Glutamatergic neuron (in vitro differentiated cells): ENCODE data around the gene SLC16A5. TPM values are rescaled to one million over a fixed set of nuclear protein-coding genes. Genes with fewer than 3 reads are reported as not detected.
A peak's percentile ranks its signal among the peaks of the same experiment; 100 is the strongest.

Experiments
- DNase-seq: peaks from one replicate; pipeline ENCODE4 v3.0.0; 2022
- H3K27ac Mint-ChIP-seq: one replicate; pipeline ENCODE4 v1.8.0; 2020; ENCODE audit warnings: mild to moderate bottlenecking, mixed read lengths, inconsistent platforms; ENCODE audit not compliant: unreplicated experiment
- H3K27me3 Mint-ChIP-seq: one replicate; pipeline ENCODE4 v1.8.0; 2020; ENCODE audit warnings: mild to moderate bottlenecking, moderate library complexity, mixed read lengths, inconsistent platforms; ENCODE audit not compliant: unreplicated experiment
- H3K36me3 Mint-ChIP-seq: one replicate; pipeline ENCODE4 v1.8.0; 2020; ENCODE audit warnings: mild to moderate bottlenecking, mixed read lengths, inconsistent platforms; ENCODE audit not compliant: unreplicated experiment
- H3K4me1 Mint-ChIP-seq: one replicate; pipeline ENCODE4 v1.8.0; 2020; ENCODE audit warnings: mild to moderate bottlenecking, low read depth, mixed read lengths, inconsistent platforms; ENCODE audit not compliant: unreplicated experiment
- H3K4me3 Mint-ChIP-seq: one replicate; pipeline ENCODE4 v1.8.0; 2020; ENCODE audit warnings: mild to moderate bottlenecking, mixed read lengths, inconsistent platforms; ENCODE audit not compliant: unreplicated experiment
- H3K9me3 Mint-ChIP-seq: one replicate; pipeline ENCODE4 v1.8.0; 2020; ENCODE audit warnings: mild to moderate bottlenecking, moderate library complexity, mixed read lengths, inconsistent platforms; ENCODE audit not compliant: unreplicated experiment
- CTCF ChIP-seq: fragments of 200-600 bp; sonication (generic); IDR thresholded peaks from one replicate; pipeline ENCODE4 v1.5.0; 2021; ENCODE audit not compliant: partially characterized antibody, unreplicated experiment
- total RNA-seq: library from RNA; stranded (reverse); fragmentation: NEBNext Ultra II Directional; extraction: Animal tissue kit (Norgen Biotek cat#: 25700); gene quantifications from one replicate; pipeline ENCODE4 v1.2.1, GENCODE V29; 2021; ENCODE audit not compliant: unreplicated experiment

SLC16A5 gene
- total RNA-seq, 1 donor from 2014 or later = 1.1 TPM

- DNase-seq = no peak
- Mint-ChIP-seq H3K9me3 (no peaks in the 10 kb centered on the region), H3K4me1 (peaks cover 5% of the 10 kb centered on the region), H3K36me3 (no peaks in the 10 kb centered on the region), H3K27ac (no peak overlapping the region), H3K4me3 (peak overlapping the region; percentile 30), H3K27me3 (peaks cover 10% of the 10 kb centered on the region)
- TF ChIP-seq CTCF = no peak
Observed at GRCh38 chr17:75079023-75079373, 8.8 kb upstream of the SLC16A5 start.

DNA sequence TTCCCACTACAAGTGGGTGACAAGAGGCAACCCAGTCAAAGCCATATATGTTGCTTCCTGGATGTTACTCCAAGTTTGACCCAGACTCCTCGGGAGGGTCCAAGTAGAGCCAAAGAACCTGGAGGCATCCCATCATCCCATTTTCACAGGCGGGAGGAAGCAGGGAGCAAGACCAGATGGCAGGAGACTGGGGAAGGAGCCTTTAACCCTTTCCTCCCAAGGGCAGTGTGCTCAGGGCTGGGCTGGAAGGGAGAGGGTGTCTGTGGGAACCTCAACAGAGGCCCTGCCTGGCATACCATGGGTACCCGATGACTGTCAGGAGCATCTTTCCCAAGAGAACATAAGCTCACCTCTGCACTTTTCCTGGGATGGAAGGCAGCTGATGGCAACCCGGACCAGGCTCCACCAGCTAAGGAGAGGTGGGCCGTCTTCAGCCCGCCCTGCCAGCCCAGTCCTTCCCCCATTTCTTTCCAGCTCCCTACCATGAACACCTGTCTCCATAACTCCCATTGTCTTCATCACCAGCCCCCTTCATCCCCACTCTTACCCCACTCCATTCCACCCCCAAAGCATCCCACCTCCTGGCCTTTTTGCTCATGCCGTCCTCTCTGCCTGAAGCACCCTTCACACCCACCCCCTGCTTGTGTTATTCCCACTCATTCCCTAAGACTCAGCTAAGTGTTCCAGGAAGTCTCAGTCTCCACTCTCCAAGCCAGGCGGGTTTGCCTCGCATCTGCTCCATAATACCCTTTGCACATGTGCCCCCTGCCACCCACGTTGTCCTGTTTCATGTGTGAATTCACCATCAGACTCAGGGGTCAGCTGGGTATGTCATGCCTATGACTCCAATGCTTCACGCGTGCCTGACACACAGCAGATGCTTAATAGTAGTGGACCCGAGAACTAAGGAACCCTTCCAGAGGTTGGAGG lies 5.9 kb upstream of the SLC16A5 start:
- TF ChIP-seq CTCF = no peak
- H3K27me3 Mint-ChIP-seq = peaks cover 11% of the 10 kb centered on the region
- no peak overlapping the region for H3K4me3 Mint-ChIP-seq
- no peak overlapping the region for H3K27ac Mint-ChIP-seq
- no peaks in the 10 kb centered on the region for H3K36me3 Mint-ChIP-seq
- H3K9me3 Mint-ChIP-seq = peaks cover 1% of the 10 kb centered on the region
- DNase-seq = no peak
- H3K4me1 Mint-ChIP-seq = peaks cover 8% of the 10 kb centered on the region

DNA sequence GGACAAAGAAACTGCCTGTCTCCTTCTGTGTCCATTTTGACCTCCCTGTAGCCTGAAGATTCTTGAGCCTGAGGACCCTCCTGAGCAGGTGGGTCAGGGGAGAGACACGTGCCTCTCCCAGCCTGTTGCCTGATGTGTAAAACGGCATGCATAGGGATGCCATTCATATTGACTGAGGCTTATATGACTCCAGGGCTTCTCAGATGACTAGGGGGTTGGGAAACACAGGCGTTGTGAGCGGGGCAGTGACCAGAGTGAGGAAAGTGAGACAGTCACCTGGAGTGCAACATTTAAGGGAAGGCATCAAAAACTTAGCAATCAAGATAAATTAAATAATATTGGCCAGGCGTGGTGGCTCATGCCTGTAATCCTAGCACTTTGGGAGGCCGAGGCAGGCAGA lies 5.1 kb upstream of the SLC16A5 start:
- Mint-ChIP-seq H3K4me1 (peaks cover 8% of the 10 kb centered on the region), H3K9me3 (peaks cover 1% of the 10 kb centered on the region), H3K4me3 (no peak overlapping the region), H3K27ac (no peak overlapping the region), H3K27me3 (peaks cover 13% of the 10 kb centered on the region), H3K36me3 (no peaks in the 10 kb centered on the region)
- TF ChIP-seq CTCF = no peak
- no peak for DNase-seq

DNA sequence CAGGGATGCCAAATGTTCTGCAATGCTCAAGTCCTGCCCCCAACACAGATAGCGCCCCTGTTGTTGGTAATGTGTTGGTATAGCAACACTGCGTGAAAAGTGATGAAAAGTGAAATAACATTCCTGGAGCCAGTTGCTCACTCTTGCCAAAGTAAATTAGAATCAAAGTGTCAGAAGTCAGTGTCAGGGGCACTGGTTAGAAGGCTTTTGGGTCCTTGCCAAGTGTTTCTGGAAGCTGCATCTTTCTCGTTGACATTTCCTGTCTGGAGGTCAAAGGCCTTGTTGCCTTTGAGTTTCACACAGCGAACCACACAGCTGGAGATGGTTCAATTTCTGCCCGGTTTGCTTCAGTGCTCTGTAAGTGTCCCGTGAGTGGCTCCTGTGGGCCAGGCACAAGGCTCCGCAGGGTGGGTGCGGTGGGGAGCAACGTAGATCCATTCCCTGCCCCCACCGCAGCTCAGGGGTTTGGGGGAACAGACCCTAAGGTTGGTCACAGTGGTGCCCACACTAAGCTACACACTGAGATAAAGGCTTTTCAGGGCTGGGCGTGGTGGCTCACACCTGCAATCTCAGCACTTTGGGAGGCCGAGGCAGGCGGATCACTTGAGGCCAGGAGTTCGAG lies 3.6 kb upstream of the SLC16A5 start:
- Mint-ChIP-seq H3K36me3 (no peaks in the 10 kb centered on the region), H3K4me3 (no peak overlapping the region)
- TF ChIP-seq CTCF = no peak

More for the DNA sequence above, 3.6 kb upstream of the SLC16A5 start:
- peaks cover 1% of the 10 kb centered on the region for H3K9me3 Mint-ChIP-seq
- H3K27ac Mint-ChIP-seq = no peak overlapping the region
- peaks cover 4% of the 10 kb centered on the region for H3K4me1 Mint-ChIP-seq
- H3K27me3 Mint-ChIP-seq = peaks cover 13% of the 10 kb centered on the region
- DNase-seq = no peak
